GM13977 (cell line): ENCODE results near the gene CCNL2.

Source experiments
- DNase-seq: peaks from one replicate; pipeline ENCODE4 v3.0.0; 2012; ENCODE audit warnings: low spot score
- CTCF ChIP-seq: IDR thresholded peaks from 2 replicates; pipeline ENCODE4 v1.5.1; 2012; ENCODE audit warnings: mild to moderate bottlenecking, control low read depth; ENCODE audit not compliant: insufficient read depth; ENCODE audit errors: extremely low read depth, missing control alignments
- in situ Hi-C: fragments of 300-500 bp; cut with MboI; formaldehyde crosslinking; loops from one replicate; pipeline ENCODE4 v1.12.0; 2022; ENCODE audit warnings: low sequenced_read_pairs, low pct_unique_long_range_greater_than_20kb, mixed read lengths, inconsistent platforms; ENCODE audit not compliant: unreplicated experiment

The CCNL2 gene

DNA sequence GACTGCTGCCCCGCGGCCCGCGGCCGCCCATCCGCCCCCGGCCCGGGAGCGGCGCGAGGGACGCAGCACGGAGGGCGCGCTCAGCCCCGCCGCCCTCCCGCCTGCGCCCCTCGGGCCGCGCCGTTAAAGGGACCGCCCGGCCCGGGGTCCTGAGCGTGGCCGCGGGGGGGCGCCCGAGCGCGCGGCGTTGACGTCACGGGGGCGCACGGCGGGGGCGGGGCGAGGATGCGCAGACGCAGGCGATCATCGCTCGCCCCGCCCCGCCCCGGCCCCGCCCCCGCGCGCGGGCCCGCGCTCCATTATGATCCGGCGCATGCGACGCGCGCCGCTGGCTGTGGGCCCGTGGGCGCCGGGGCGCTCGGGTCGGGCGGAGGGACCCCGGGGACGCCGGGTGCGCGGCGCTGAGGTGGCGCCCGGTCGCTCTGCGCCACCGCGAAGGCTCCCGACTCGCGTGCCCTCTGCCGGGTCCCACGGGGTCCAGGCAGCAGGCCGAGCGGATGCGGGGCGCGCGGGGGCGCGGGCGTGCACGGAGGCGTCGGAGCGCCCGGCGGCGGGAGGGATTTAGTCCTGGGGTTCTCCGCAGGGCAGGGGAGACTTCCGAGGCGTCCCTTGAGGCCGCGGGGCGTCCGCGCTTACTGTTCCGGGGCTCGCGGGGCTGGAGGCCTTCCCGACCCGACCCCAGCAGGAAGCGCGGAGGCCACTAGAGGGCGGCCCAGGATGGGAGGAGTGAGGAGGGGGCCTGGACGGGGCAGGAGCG, 49.7 kb downstream of the CCNL2 start, which contains the start of gene DVL1:
Gene DVL1, minus strand, starts transcription at position 163 of the 757 bp plus-strand sequence. CDS start 353 bp downstream, outside the sequence.
- DNase-seq, result peak; percentile 98
- in situ Hi-C loops, result no loop called here

DNA sequence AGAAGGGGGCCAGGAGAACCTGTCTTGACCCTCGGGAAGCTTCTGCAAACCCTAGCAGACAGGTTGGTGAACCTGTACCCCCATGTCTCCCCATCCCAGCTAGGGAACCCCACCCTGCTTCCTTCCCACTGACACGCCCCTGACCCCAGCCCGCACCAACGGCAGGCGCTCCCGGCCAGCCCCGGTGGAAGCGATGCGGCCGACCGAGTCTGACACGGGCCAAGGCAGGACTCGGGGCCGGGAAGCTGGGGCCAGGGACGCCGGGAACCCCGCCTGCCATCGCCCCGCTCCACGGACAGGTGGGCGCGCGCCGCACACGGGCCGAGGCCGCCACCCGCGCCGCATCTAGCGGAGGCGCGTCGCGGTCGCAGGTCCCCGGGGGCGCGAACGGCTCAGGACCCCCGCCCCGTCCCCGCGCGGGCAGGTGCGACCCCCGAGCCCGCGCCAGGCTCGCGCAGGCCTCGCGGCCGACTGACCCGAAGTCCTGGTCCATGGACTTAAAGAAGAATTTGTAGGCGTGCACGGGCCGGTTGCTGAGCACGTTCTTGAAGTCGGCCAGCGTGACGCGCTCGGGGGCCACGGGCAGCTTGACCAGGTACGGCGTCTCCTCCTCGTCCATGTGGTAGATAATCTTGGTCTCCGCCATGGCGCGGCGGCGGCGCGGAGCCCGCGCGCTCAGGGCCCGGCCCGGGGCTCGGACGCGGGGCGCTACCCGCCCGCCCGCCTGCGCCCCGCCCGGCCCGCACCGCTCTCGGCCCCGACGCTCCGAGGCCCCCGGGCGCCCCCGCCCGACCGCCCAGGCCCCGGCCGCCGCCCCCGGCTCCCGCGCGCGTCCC, 50.5 kb downstream of the CCNL2 start:
- no peak for TF ChIP-seq CTCF
- no peak for DNase-seq
- in situ Hi-C loops, result no loop called here

More for the DNA sequence above, 49.7 kb downstream of the CCNL2 start, which contains the start of gene DVL1:
- peak; percentile 71 for TF ChIP-seq CTCF

DNA sequence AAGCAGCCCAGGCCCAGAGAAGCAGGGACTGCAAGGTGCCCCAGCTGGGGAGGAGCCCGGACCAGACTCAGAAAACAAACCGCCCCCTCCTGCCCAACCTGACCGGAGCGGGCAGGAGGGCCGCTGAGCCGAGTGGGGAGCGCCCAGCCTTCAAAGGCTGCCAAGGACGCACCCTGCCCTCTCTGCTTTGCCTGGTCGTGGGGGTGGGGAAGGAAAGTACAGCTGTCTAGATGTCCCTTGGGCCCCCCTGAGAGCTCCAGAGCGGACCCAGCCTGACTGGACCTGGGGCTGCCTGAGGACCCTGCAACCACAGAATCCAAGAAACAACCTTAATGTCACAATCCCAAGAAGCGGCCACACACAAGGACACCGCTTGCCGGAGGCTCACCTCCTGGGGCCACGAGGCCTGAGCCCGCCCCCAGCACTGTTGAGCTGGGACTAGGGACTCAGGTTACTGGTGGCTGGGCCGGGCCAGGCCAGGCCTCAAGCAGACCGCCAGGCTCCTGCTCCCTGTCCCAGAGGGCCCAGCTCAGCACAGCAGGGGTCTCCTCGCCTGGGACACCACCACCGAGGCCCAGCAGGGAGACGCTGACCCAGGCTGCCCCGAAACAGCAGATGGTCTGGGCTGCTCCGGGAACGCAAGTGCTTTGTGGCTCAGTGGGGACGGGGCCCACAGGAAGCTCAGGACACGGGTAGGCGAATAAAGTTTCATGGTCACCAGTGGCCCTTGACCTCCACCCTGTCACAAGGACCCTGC, 51.3 kb downstream of the CCNL2 start:
- in situ Hi-C loops, result no loop called here
- DNase-seq, result no peak
- no peak for TF ChIP-seq CTCF

- in situ Hi-C loops, result no loop called here
- TF ChIP-seq CTCF, result no peak
- DNase-seq, result no peak
Measured at GRCh38 chr1:1347026-1347595, 52.0 kb downstream of the CCNL2 start.

DNA sequence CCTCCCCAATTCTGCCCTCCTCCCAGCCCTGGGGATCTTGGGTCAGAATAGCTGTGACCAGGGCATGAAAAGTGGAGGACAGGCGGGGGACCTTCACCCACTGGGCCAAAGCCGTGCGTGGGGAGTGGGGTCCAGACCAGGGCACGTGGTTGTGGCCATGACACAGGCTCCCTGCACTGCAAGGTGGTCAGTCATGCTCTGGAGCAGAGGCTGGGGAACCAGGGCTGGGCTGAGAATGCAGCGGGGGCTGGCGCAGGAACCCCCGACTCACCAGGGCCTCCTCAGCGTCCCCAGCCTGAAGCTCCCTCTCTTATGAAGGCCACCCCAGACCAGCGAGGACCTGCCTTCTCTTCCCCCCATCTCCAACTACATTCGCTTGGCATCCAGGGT, 52.6 kb downstream of the CCNL2 start:
- TF ChIP-seq CTCF, result no peak
- in situ Hi-C loops, result no loop called here
- DNase-seq, result no peak
